ENCODE measurements around the gene RCN1.

Gene RCN1

GRCh38 chr11:32092581-32093170 lies 1.8 kb downstream of the RCN1 start:
- Histone ChIP-seq H3K27ac (peak overlapping the region in 1 of 2 donors; percentile 92), H3K27me3 (no peaks in the 10 kb centered on the region), H3K4me1 (peaks cover 4 to 57% (median 33%) of the 10 kb centered on the region in 4 donors), H3K4me3 (peak overlapping the region; percentile 93 to 99), H3K9me3 (no peaks in the 10 kb centered on the region), H3K36me3 (peaks cover 0 to 6% (median 0%) of the 10 kb centered on the region in 3 donors)
- no peak for TF ChIP-seq CTCF (IDR thresholded peaks at IDR 0.05)
- intact Hi-C loops (cut with DNase I; ENCODE audit: low total_unique reads): no loop called here
- DNase-seq: no peak

- no peak for TF ChIP-seq CTCF (IDR thresholded peaks at IDR 0.05)
- peaks cover 12 to 29% (median 21%) of the 10 kb centered on the region in 3 donors for H3K36me3 ChIP-seq
- no peak overlapping the region for H3K27ac ChIP-seq
- no peak for DNase-seq
- intact Hi-C loops (cut with DNase I; ENCODE audit: low total_unique reads): no loop called here
- no peaks in the 10 kb centered on the region for H3K27me3 ChIP-seq
- H3K4me1 ChIP-seq: peaks cover 0 to 37% (median 17%) of the 10 kb centered on the region in 4 donors
- no peak overlapping the region for H3K4me3 ChIP-seq
- no peaks in the 10 kb centered on the region for H3K9me3 ChIP-seq
Observed at GRCh38 chr11:32094923-32095322, 4.0 kb downstream of the RCN1 start.

- Histone ChIP-seq H3K36me3 (peaks cover 40 to 63% (median 44%) of the 10 kb centered on the region in 3 donors), H3K4me3 (no peak overlapping the region), H3K4me1 (peaks cover 0 to 15% (median 4%) of the 10 kb centered on the region in 4 donors), H3K27ac (no peak overlapping the region), H3K9me3 (no peaks in the 10 kb centered on the region), H3K27me3 (no peaks in the 10 kb centered on the region)
- intact Hi-C loops (cut with DNase I; ENCODE audit: low total_unique reads): no loop called here
- TF ChIP-seq CTCF (IDR thresholded peaks at IDR 0.05): no peak
- DNase-seq: no peak
Observed at GRCh38 chr11:32098142-32098903, 7.4 kb downstream of the RCN1 start.

GRCh38 chr11:32099516-32099915 lies 8.6 kb downstream of the RCN1 start:
- TF ChIP-seq CTCF (IDR thresholded peaks at IDR 0.05): no peak
- Histone ChIP-seq H3K4me3 (no peak overlapping the region), H3K27ac (no peak overlapping the region), H3K9me3 (no peaks in the 10 kb centered on the region), H3K27me3 (no peaks in the 10 kb centered on the region), H3K36me3 (peaks cover 40 to 73% (median 49%) of the 10 kb centered on the region in 3 donors), H3K4me1 (peaks cover 0 to 8% (median 0%) of the 10 kb centered on the region in 4 donors)
- DNase-seq: no peak
- intact Hi-C loops (cut with DNase I; ENCODE audit: low total_unique reads): no loop called here

GRCh38 chr11:32100495-32100894 lies 9.6 kb downstream of the RCN1 start:
- intact Hi-C loops (cut with DNase I; ENCODE audit: low total_unique reads): no loop called here
- H3K27me3 ChIP-seq: no peaks in the 10 kb centered on the region
- no peaks in the 10 kb centered on the region for H3K9me3 ChIP-seq
- TF ChIP-seq CTCF (IDR thresholded peaks at IDR 0.05): no peak
- no peak overlapping the region for H3K4me3 ChIP-seq
- peaks cover 40 to 77% (median 53%) of the 10 kb centered on the region in 3 donors for H3K36me3 ChIP-seq
- no peak overlapping the region for H3K27ac ChIP-seq
- no peak for DNase-seq
- no peaks in the 10 kb centered on the region for H3K4me1 ChIP-seq

All from tibial artery (tissue), 4 donors.